HepG2 (cell line): ENCODE results near the gene SHISA7. TPM values are rescaled to one million over a fixed set of nuclear protein-coding genes. Genes with fewer than 3 reads are reported as not detected.

ENCODE experiments used
- ARHGAP35 ChIP-seq: sonication (generic); formaldehyde crosslinking; IDR thresholded peaks from 2 replicates; pipeline ENCODE4 v1.9.0; 2022; ENCODE audit warnings: mild to moderate bottlenecking, inconsistent platforms, moderate library complexity, missing genetic modification reagents, borderline replicate concordance
- CTCF ChIP-seq: sonication (generic); formaldehyde crosslinking; IDR thresholded peaks from 2 replicates; pipeline ENCODE4 v1.5.0; 2020; ENCODE audit warnings: mild to moderate bottlenecking, missing genetic modification reagents, moderate library complexity
- DMTF1 ChIP-seq: sonication (generic); formaldehyde crosslinking; IDR thresholded peaks from 2 replicates; pipeline ENCODE4 v1.4.0; 2020; ENCODE audit warnings: mild to moderate bottlenecking, missing genetic modification reagents
- GMEB2 ChIP-seq: IDR thresholded peaks from 2 replicates; pipeline ENCODE4 v1.6.1; 2016; ENCODE audit warnings: missing biosample characterization, missing genetic modification reagents, low read depth
- HNF4G ChIP-seq, 2 experiments: sonication (generic) in 1 of 2; formaldehyde crosslinking in 1 of 2; IDR thresholded peaks; 2 replicates each; pipeline versions ENCODE4 v1.4.0 to v1.6.1; 2011 to 2020; ENCODE audit warnings: borderline replicate concordance in 2 of 2, low read depth in 2 of 2, mild to moderate bottlenecking in 2 of 2, low read length in 1 of 2, missing genetic modification reagents in 1 of 2, moderate library complexity in 1 of 2
- HNRNPUL1 ChIP-seq: fragments of 200-400 bp; formaldehyde crosslinking; IDR thresholded peaks from 2 replicates; pipeline ENCODE4 v1.6.1; 2017; ENCODE audit warnings: low read depth, mild to moderate bottlenecking, low read length, moderate library complexity
- KLF16 ChIP-seq, 2 experiments: sonication (generic) in 1 of 2; formaldehyde crosslinking in 1 of 2; IDR thresholded peaks; 2 replicates each; pipeline versions ENCODE4 v1.6.1 to v1.8.0; 2016 to 2023; ENCODE audit warnings: missing genetic modification reagents in 2 of 2, missing compliant biosample characterization in 1 of 2
- MED13 ChIP-seq: sonication (generic); formaldehyde crosslinking; IDR thresholded peaks from 2 replicates; pipeline ENCODE4 v1.5.0; 2020; ENCODE audit warnings: missing genetic modification reagents
- NFATC3 ChIP-seq: sonication (generic); formaldehyde crosslinking; IDR thresholded peaks from 2 replicates; pipeline ENCODE4 v1.5.1; 2020; ENCODE audit warnings: mild to moderate bottlenecking, missing genetic modification reagents
- NR0B2 ChIP-seq: sonication (generic); formaldehyde crosslinking; IDR thresholded peaks from 2 replicates; pipeline ENCODE4 v1.4.0; 2020; ENCODE audit warnings: mild to moderate bottlenecking, missing genetic modification reagents
- RBFOX2 ChIP-seq: fragments of 200-400 bp; formaldehyde crosslinking; IDR thresholded peaks from 2 replicates; pipeline ENCODE4 v1.6.1; 2017; ENCODE audit warnings: low read depth, mild to moderate bottlenecking, low read length
- SRSF9 ChIP-seq: fragments of 200-400 bp; formaldehyde crosslinking; IDR thresholded peaks from 2 replicates; pipeline ENCODE4 v1.6.1; 2018; ENCODE audit warnings: borderline replicate concordance, mild to moderate bottlenecking, low read depth, low read length; ENCODE audit not compliant: insufficient read depth, poor library complexity, severe bottlenecking
- TAF15 ChIP-seq: fragments of 200-400 bp; formaldehyde crosslinking; IDR thresholded peaks from one replicate; pipeline ENCODE4 v1.6.1; 2018; ENCODE audit warnings: mild to moderate bottlenecking, low read depth, low read length; ENCODE audit not compliant: poor library complexity, severe bottlenecking
- XBP1 ChIP-seq: sonication (generic); formaldehyde crosslinking; IDR thresholded peaks from 2 replicates; pipeline ENCODE4 v1.5.0; 2020; ENCODE audit warnings: missing genetic modification reagents
- ZNF512 ChIP-seq: sonication (generic); formaldehyde crosslinking; IDR thresholded peaks from 2 replicates; pipeline ENCODE4 v1.4.0; 2020; ENCODE audit warnings: mild to moderate bottlenecking, missing genetic modification reagents
- ZNF629 ChIP-seq: sonication (generic); formaldehyde crosslinking; conservative IDR thresholded peaks from 2 replicates; pipeline ENCODE4 v1.5.0; 2020; ENCODE audit warnings: missing genetic modification reagents
- ZNF772 ChIP-seq: sonication (generic); formaldehyde crosslinking; IDR thresholded peaks from 2 replicates; pipeline ENCODE4 v1.5.0; 2020; ENCODE audit warnings: mild to moderate bottlenecking, missing genetic modification reagents
- ZNF788 ChIP-seq: sonication (generic); formaldehyde crosslinking; IDR thresholded peaks from 2 replicates; pipeline ENCODE4 v1.5.0; 2020; ENCODE audit warnings: mild to moderate bottlenecking, missing genetic modification reagents, borderline replicate concordance
- polyA plus RNA-seq, 8 experiments: library from polyadenylated mRNA; depleted of rRNA in 3 of 8; stranded (reverse) in 7 of 8; unstranded in 1 of 8; fragments of >200 nt; fragmentation: Illumina TruSeq in 4 of 8; extraction: Trizol in 4 of 8; gene quantifications; 2 replicates each; pipeline versions ENCODE4 v1.2.1 to v1.2.3, GENCODE V29; 2011 to 2016; ENCODE audit warnings: low read depth in 4 of 8, missing spikeins in 1 of 8, mixed read lengths in 1 of 8; ENCODE audit not compliant: insufficient read depth in 1 of 8
- total RNA-seq, 5 experiments: library from RNA; depleted of rRNA; stranded (reverse); fragments of >200 nt; fragmentation: Illumina TruSeq; extraction: Trizol; gene quantifications; 2 replicates each; pipeline ENCODE4 v1.2.3, GENCODE V29; 2016; ENCODE audit warnings: low read depth in 1 of 5

The SHISA7 gene
- total and polyA plus RNA-seq, 2 of the 13 experiments (the other 11 are each of a cell fraction or from before 2014, with no cell fraction given) = not detected

- TF ChIP-seq GMEB2 (CRISPR knock-in tag) (no peak), KLF16 (CRISPR knock-in tag; IDR thresholded peaks at IDR 0.05) (no peak), CTCF (CRISPR knock-in tag) (no peak), NFATC3 (CRISPR knock-in tag) (no peak), ARHGAP35 (CRISPR knock-in tag) (0 out of 2 replicates have a peak, but pooled peaks have one; percentile 34), TAF15 (peak; percentile 14), DMTF1 (no peak), ZNF772 (CRISPR knock-in tag) (no peak), HNF4G (IDR thresholded peaks at IDR 0.05; ENCODE audit: borderline replicate concordance, low read depth, low read length) (no peak), HNF4G (CRISPR knock-in tag; IDR thresholded peaks at IDR 0.05; ENCODE audit: borderline replicate concordance, low read depth) (no peak), NR0B2 (peak; percentile 57; the same call in 1 of the 2 replicates), HNRNPUL1 (no peak; the same call in 1 of the 2 replicates), ZNF788 (no peak), MED13 (no peak), ZNF629 (CRISPR knock-in tag) (peak; percentile 96), RBFOX2 (peak; percentile 2; the same call in 1 of the 2 replicates), XBP1 (CRISPR knock-in tag) (no peak), SRSF9 (no peak), ZNF512 (CRISPR knock-in tag) (no peak)
Observed at GRCh38 chr19:55461974-55462626, 19.0 kb upstream of the SHISA7 start (continued).
